Gastroesophageal sphincter (tissue), 4 donors: Measurements from ENCODE around the gene CCDC120. TPM values are rescaled to one million over a fixed set of nuclear protein-coding genes. Genes with fewer than 3 reads are reported as not detected.

Source experiments
- ATAC-seq: fragments of 150-250 bp; one replicate; pipeline ENCODE4 v1.9.1; 2016; ENCODE audit warnings: mild to moderate bottlenecking, moderate library complexity
- H3K27ac ChIP-seq, 4 donors: fragments of 200-600 bp; sonication (generic) in 3 of 4; 1 replicate in 3 of 4; 2 replicates in 1 of 4; pipeline ENCODE4 v1.5.1; 2016 to 2019
- H3K27me3 ChIP-seq: fragments of 200-600 bp; sonication (generic); one replicate; pipeline ENCODE4 v1.5.1; 2019
- H3K36me3 ChIP-seq, 2 donors: fragments of 200-600 bp; sonication (generic); one replicate each; pipeline ENCODE4 v1.5.1; 2019; ENCODE audit warnings: control low read depth in 1 of 2
- H3K4me1 ChIP-seq, 3 donors: fragments of 200-600 bp; sonication (generic); 1 replicate in 2 of 3; 2 replicates in 1 of 3; pipeline ENCODE4 v1.5.1; 2016 to 2019; ENCODE audit warnings: control low read depth in 2 of 3
- H3K4me3 ChIP-seq, 2 donors: fragments of 200-600 bp; sonication (generic); one replicate each; pipeline ENCODE4 v1.5.1; 2019; ENCODE audit warnings: mild to moderate bottlenecking in 1 of 2, moderate library complexity in 1 of 2
- H3K9me3 ChIP-seq, 3 donors: fragments of 200-600 bp; sonication (generic); one replicate each; pipeline ENCODE4 v1.5.1; 2017 to 2019; ENCODE audit warnings: control low read depth in 2 of 3
- CTCF ChIP-seq, 4 experiments: fragments of 200-600 bp in 2 of 4; fragments of 450-650 bp in 2 of 4; sonication (generic) in 1 of 4; IDR thresholded peaks; one replicate each; pipeline ENCODE4 v1.5.1; 2017 to 2019; ENCODE audit warnings: antibody characterized with exemption in 4 of 4, mild to moderate bottlenecking in 2 of 4, moderate library complexity in 2 of 4
- EP300 ChIP-seq: sonication (generic); formaldehyde crosslinking; IDR thresholded peaks from one replicate; pipeline ENCODE4 v1.6.1; 2017; ENCODE audit warnings: antibody characterized with exemption, mild to moderate bottlenecking
- POLR2A ChIP-seq, 2 donors: fragments of 450-650 bp; IDR thresholded peaks; one replicate each; pipeline ENCODE4 v1.6.1; 2017; ENCODE audit warnings: antibody characterized with exemption in 2 of 2, mild to moderate bottlenecking in 2 of 2, moderate library complexity in 1 of 2
- POLR2AphosphoS5 ChIP-seq: sonication (generic); formaldehyde crosslinking; IDR thresholded peaks from one replicate; pipeline ENCODE4 v1.6.1; 2017; ENCODE audit warnings: antibody characterized with exemption
- WGBS, 2 donors: methylation state at CpG; one replicate each; pipeline ENCODE4 v1.1.5; 2018; ENCODE audit warnings: low coverage in 1 of 2; 5-methylcytosine and 5-hydroxymethylcytosine counted together
- total RNA-seq, 4 donors: library from RNA; depleted of rRNA; stranded (reverse); fragments of >200 nt; gene quantifications; one replicate each; pipeline ENCODE4 v1.1.0, GENCODE V29; 2016

CCDC120 gene
- total RNA-seq: 1 to 10 TPM; 1.1 to 4.7 (median 2.5) TPM

GRCh38 chrX:49058794-49059193 is at the start of gene CCDC120:
Gene CCDC120 (plus strand): TSS chrX:49058999. CDS start chrX:49062042, 3,043 bp downstream.
- H3K36me3 ChIP-seq: peaks cover 0 to 14% of the 10 kb centered on the region in 2 donors
- no peaks in the 10 kb centered on the region for H3K9me3 ChIP-seq
- H3K27me3 ChIP-seq: no peaks in the 10 kb centered on the region
- TF ChIP-seq POLR2AphosphoS5 (no peak), CTCF (IDR thresholded peaks at IDR 0.05) (no peak), POLR2A (IDR thresholded peaks at IDR 0.05) (no peak), EP300 (no peak)
- H3K27ac ChIP-seq: peak within 1 kb of the TSS in 3 of 4 donors; percentile 24 to 55 (median 46)
- H3K4me1 ChIP-seq: peaks cover 0 to 16% (median 0%) of the 10 kb centered on the region in 3 donors
- no CpG with 5 or more reads among the region's 5 CpGs for WGBS, 2 donors
- ATAC-seq: no peak
- peak within 1 kb of the TSS in 1 of 2 donors; percentile 10 for H3K4me3 ChIP-seq

GRCh38 chrX:49019050-49019449 is 39.7 kb upstream of the CCDC120 start:
- Histone ChIP-seq H3K4me1 (no peaks in the 10 kb centered on the region), H3K4me3 (no peak overlapping the region), H3K27ac (no peak overlapping the region), H3K9me3 (no peaks in the 10 kb centered on the region), H3K36me3 (no peaks in the 10 kb centered on the region), H3K27me3 (no peaks in the 10 kb centered on the region)
- no peak for TF ChIP-seq POLR2AphosphoS5
- no peak for TF ChIP-seq CTCF (IDR thresholded peaks at IDR 0.05)
- TF ChIP-seq EP300: no peak
- no peak for TF ChIP-seq POLR2A (IDR thresholded peaks at IDR 0.05)
- 94% methylated on average over 2 of the region's 2 CpGs; no CpG with 5 or more reads in 1 of the 2 donors for WGBS, 2 donors
- ATAC-seq: no peak

GRCh38 chrX:49019599-49020249 is 39.1 kb upstream of the CCDC120 start:
- Histone ChIP-seq H3K9me3 (no peaks in the 10 kb centered on the region), H3K27me3 (no peaks in the 10 kb centered on the region), H3K27ac (no peak overlapping the region), H3K4me1 (no peaks in the 10 kb centered on the region), H3K4me3 (no peak overlapping the region), H3K36me3 (peaks cover 0 to 4% of the 10 kb centered on the region in 2 donors)
- 73 to 86% methylated on average over 4 to 5 of the region's 7 CpGs for WGBS, 2 donors
- ATAC-seq: no peak
- TF ChIP-seq POLR2A (IDR thresholded peaks at IDR 0.05) (no peak), EP300 (no peak), POLR2AphosphoS5 (no peak), CTCF (IDR thresholded peaks at IDR 0.05) (no peak)

- Histone ChIP-seq H3K4me1 (peaks cover 0 to 22% (median 0%) of the 10 kb centered on the region in 3 donors), H3K27me3 (no peaks in the 10 kb centered on the region), H3K4me3 (no peak overlapping the region), H3K9me3 (no peaks in the 10 kb centered on the region), H3K27ac (peak overlapping the region in 3 of 4 donors; percentile 4 to 19 (median 11)), H3K36me3 (peaks cover 0 to 61% of the 10 kb centered on the region in 2 donors)
- peak; percentile 14 for ATAC-seq
- no peak for TF ChIP-seq EP300
- no peak for TF ChIP-seq CTCF (IDR thresholded peaks at IDR 0.05)
- TF ChIP-seq POLR2AphosphoS5: no peak
- TF ChIP-seq POLR2A (IDR thresholded peaks at IDR 0.05): no peak
- no CpG with 5 or more reads among the region's 6 CpGs for WGBS, 2 donors
Measured at GRCh38 chrX:49029876-49030275, 28.9 kb upstream of the CCDC120 start.

- WGBS, 2 donors: no CpG with 5 or more reads among the region's 6 CpGs
- Histone ChIP-seq H3K9me3 (no peaks in the 10 kb centered on the region), H3K27me3 (no peaks in the 10 kb centered on the region), H3K4me1 (peaks cover 0 to 24% (median 0%) of the 10 kb centered on the region in 3 donors), H3K4me3 (no peak overlapping the region), H3K36me3 (peaks cover 0 to 61% of the 10 kb centered on the region in 2 donors), H3K27ac (peak overlapping the region in 3 of 4 donors; percentile 4 to 19 (median 11))
- ATAC-seq: peak; percentile 7
- no peak for TF ChIP-seq CTCF (IDR thresholded peaks at IDR 0.05)
- no peak for TF ChIP-seq EP300
- TF ChIP-seq POLR2A (IDR thresholded peaks at IDR 0.05): no peak
- TF ChIP-seq POLR2AphosphoS5: no peak
Measured at GRCh38 chrX:49030283-49030682, 28.5 kb upstream of the CCDC120 start.
